Measurements from ENCODE around the gene NF1. TPM values are rescaled to one million over a fixed set of nuclear protein-coding genes. Genes with fewer than 3 reads are reported as not detected.

NF1 gene
- total RNA-seq, 2 experiments from 2014 or later: 15.5 to 18.7 TPM

- Mint-ChIP-seq H3K4me3 (no peak overlapping the region), H3K4me1 (ENCODE audit: low read depth) (no peaks in the 10 kb centered on the region), H3K36me3 (ENCODE audit: low read depth) (peaks cover 35% of the 10 kb centered on the region), H3K9me3 (no peaks in the 10 kb centered on the region), H3K27me3 (no peaks in the 10 kb centered on the region), H3K27ac (no peak overlapping the region)
- CTCF ChIA-PET: interaction anchor here (0.6 kb wide), 1 partner anchor 142 kb away, joined by 3 read pairs; no protein-coding TSS in a partner anchor
- H3K4me1 ChIP-seq (ENCODE audit: insufficient read depth, low read length): no peaks in the 10 kb centered on the region
- H3K36me3 ChIP-seq (ENCODE audit: insufficient read depth, low read length): peaks cover 27% of the 10 kb centered on the region
- TF ChIP-seq CTCF (IDR thresholded peaks at IDR 0.05): no peak
- POLR2A ChIA-PET: no interaction called here
- no peak for DNase-seq
- H3K27me3 ChIP-seq (ENCODE audit: control insufficient read depth in 1 of 2, insufficient read depth in 2 of 2, low read length in 2 of 2): no peaks in the 10 kb centered on the region
- no peak overlapping the region for H3K4me3 ChIP-seq (ENCODE audit: low read length)
- intact Hi-C loops (cut with DNase I, micrococcal nuclease): no loop called here
- H3K27ac ChIP-seq (ENCODE audit: low read depth in 1 of 2, low read length in 2 of 2): no peak overlapping the region
- no peak for ATAC-seq (ENCODE audit: poor library complexity)
- no peaks in the 10 kb centered on the region for H3K9me3 ChIP-seq (ENCODE audit: control insufficient read depth in 1 of 2, insufficient read depth in 1 of 2, low read length in 2 of 2)
Observed at GRCh38 chr17:31231852-31232251, 137.1 kb downstream of the NF1 start.

DNA sequence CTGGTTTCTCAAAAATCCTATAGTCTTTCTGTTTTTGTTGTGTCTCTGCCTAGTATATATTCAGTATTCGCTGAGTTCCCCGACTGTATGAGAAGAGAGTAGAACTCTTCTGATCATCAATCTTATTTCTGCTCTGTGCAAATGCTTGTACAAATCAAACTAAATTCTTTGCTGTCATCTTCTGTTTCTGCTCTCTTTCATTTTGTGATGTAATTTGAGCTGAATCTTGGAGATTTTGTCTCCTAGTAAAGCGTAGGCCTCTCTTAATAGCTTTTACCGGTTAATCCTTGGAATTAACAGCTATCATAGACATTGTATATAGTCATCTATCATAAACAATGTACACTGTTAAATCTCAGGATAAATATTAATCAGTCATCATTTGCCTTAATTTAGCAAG is 140.3 kb downstream of the NF1 start:
- Mint-ChIP-seq H3K4me1 (ENCODE audit: low read depth) (no peaks in the 10 kb centered on the region), H3K27ac (no peak overlapping the region), H3K27me3 (no peaks in the 10 kb centered on the region), H3K36me3 (ENCODE audit: low read depth) (peaks cover 31% of the 10 kb centered on the region), H3K4me3 (no peak overlapping the region), H3K9me3 (no peaks in the 10 kb centered on the region)
- ChIA-PET CTCF (no interaction called here), POLR2A (no interaction called here)
- no peak overlapping the region for H3K27ac ChIP-seq (ENCODE audit: low read depth in 1 of 2, low read length in 2 of 2)
- H3K36me3 ChIP-seq (ENCODE audit: insufficient read depth, low read length): peaks cover 27% of the 10 kb centered on the region
- H3K9me3 ChIP-seq (ENCODE audit: control insufficient read depth in 1 of 2, insufficient read depth in 1 of 2, low read length in 2 of 2): no peaks in the 10 kb centered on the region
- H3K4me1 ChIP-seq (ENCODE audit: insufficient read depth, low read length): no peaks in the 10 kb centered on the region
- no peaks in the 10 kb centered on the region for H3K27me3 ChIP-seq (ENCODE audit: control insufficient read depth in 1 of 2, insufficient read depth in 2 of 2, low read length in 2 of 2)
- H3K4me3 ChIP-seq (ENCODE audit: low read length): no peak overlapping the region
- TF ChIP-seq CTCF (IDR thresholded peaks at IDR 0.05): no peak
- DNase-seq (no peak), ATAC-seq (ENCODE audit: poor library complexity) (no peak)
- intact Hi-C loops (cut with DNase I, micrococcal nuclease): no loop called here

DNA sequence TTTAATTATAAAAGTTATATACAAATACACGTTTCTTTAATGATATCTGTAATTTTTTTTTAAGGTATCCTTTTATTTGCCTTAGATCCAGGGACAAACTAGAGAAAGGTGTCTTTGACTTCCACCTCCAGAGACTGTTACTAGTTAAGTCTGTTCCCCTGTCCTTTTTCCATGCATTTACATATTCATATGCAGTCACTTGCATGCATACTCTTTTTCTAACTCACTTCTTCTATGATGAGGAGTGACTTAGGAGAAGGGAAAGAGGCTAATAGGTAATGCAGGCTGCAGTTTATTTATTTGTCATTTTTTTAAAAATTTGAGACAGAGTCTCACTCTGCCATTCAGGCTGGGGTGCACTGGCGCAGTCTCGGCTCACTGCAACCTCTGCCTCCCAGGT is 141.4 kb downstream of the NF1 start:
- Mint-ChIP-seq H3K9me3 (no peaks in the 10 kb centered on the region), H3K27me3 (no peaks in the 10 kb centered on the region), H3K27ac (no peak overlapping the region), H3K4me3 (no peak overlapping the region), H3K36me3 (ENCODE audit: low read depth) (peaks cover 26% of the 10 kb centered on the region), H3K4me1 (ENCODE audit: low read depth) (peaks cover 1% of the 10 kb centered on the region)
- H3K27ac ChIP-seq (ENCODE audit: low read depth in 1 of 2, low read length in 2 of 2): no peak overlapping the region
- no peaks in the 10 kb centered on the region for H3K4me1 ChIP-seq (ENCODE audit: insufficient read depth, low read length)
- no peak for DNase-seq
- TF ChIP-seq CTCF (IDR thresholded peaks at IDR 0.05): no peak
- H3K4me3 ChIP-seq (ENCODE audit: low read length): no peak overlapping the region
- H3K27me3 ChIP-seq (ENCODE audit: control insufficient read depth in 1 of 2, insufficient read depth in 2 of 2, low read length in 2 of 2): no peaks in the 10 kb centered on the region
- no peak for ATAC-seq (ENCODE audit: poor library complexity)
- H3K36me3 ChIP-seq (ENCODE audit: insufficient read depth, low read length): peaks cover 27% of the 10 kb centered on the region
- no peaks in the 10 kb centered on the region for H3K9me3 ChIP-seq (ENCODE audit: control insufficient read depth in 1 of 2, insufficient read depth in 1 of 2, low read length in 2 of 2)
- POLR2A ChIA-PET: no interaction called here
- CTCF ChIA-PET: no interaction called here
- intact Hi-C loops (cut with DNase I, micrococcal nuclease): no loop called here

All from CD4-positive, alpha-beta T cell (primary cell).